Transverse colon (tissue), 4 donors: ENCODE data around the gene MDC1.

ENCODE experiments used
- CTCF ChIP-seq, 5 experiments: fragments of 200-600 bp in 3 of 5; fragments of 450-650 bp in 2 of 5; sonication (generic) in 3 of 5; IDR thresholded peaks; 1 replicate in 2 of 5; 2 replicates in 3 of 5; pipeline ENCODE4 v1.5.1; 2016 to 2017; ENCODE audit warnings: antibody characterized with exemption in 5 of 5, inconsistent platforms in 3 of 5, mild to moderate bottlenecking in 2 of 5, moderate library complexity in 1 of 5
- EP300 ChIP-seq: sonication (generic); formaldehyde crosslinking; IDR thresholded peaks from one replicate; pipeline ENCODE4 v1.6.1; 2017; ENCODE audit warnings: antibody characterized with exemption, low read depth
- POLR2A ChIP-seq: fragments of 450-650 bp; IDR thresholded peaks from one replicate; pipeline ENCODE4 v1.6.1; 2016; ENCODE audit warnings: antibody characterized with exemption, mild to moderate bottlenecking, moderate library complexity
- POLR2AphosphoS5 ChIP-seq, 3 donors: sonication (generic); formaldehyde crosslinking; IDR thresholded peaks; one replicate each; pipeline ENCODE4 v1.6.1; 2016; ENCODE audit warnings: antibody characterized with exemption in 3 of 3

DNA sequence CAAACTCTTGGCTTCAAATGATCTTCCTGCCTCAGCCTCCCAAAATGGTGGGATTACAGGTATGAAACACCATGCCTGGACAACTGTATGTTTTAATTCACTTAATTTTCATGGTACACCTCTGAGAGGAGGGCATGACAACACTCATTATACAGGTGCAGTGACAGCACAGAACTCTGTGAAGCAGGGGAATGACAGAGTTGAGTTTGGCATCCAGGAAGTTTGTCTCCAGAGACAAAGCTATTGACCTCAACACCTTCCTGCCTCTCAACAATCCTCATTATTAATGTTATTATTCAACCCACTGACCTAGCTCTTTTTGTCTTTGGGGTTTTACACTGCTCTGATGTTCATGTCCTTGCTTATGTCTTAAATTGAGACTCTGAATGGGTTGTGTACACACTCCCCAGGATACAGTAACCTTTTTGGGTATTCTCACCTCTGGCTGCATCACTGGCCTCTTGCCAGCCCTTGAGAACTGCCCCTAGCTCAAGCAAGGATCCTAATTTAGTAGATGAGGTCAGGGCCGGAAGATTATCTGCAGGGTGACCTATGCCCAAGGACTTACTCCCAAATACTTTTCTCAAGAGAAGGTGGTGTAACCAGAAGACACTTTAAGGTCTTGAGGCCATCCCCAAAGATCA is 40.3 kb upstream of the MDC1 start:
- TF ChIP-seq POLR2AphosphoS5 (IDR thresholded peaks at IDR 0.05) (no peak), CTCF (IDR thresholded peaks at IDR 0.05) (no peak), EP300 (no peak), POLR2A (no peak)
